Stomach (tissue), 4 donors: ENCODE measurements around the gene SYDE1.

Source experiments
- CTCF ChIP-seq, 7 experiments: fragments of 450-650 bp in 4 of 7; fragments of 200-600 bp in 3 of 7; sonication (generic) in 3 of 7; IDR thresholded peaks; one replicate each; pipeline ENCODE4 v1.5.1; 2016 to 2019; ENCODE audit warnings: antibody characterized with exemption in 7 of 7, control low read depth in 2 of 7, mild to moderate bottlenecking in 1 of 7
- EP300 ChIP-seq: sonication (generic); formaldehyde crosslinking; IDR thresholded peaks from one replicate; pipeline ENCODE4 v1.6.1; 2017; ENCODE audit warnings: antibody characterized with exemption
- POLR2A ChIP-seq, 4 donors: fragments of 450-650 bp; IDR thresholded peaks; one replicate each; pipeline ENCODE4 v1.6.1; 2016; ENCODE audit warnings: antibody characterized with exemption in 4 of 4, control low read depth in 2 of 4, mild to moderate bottlenecking in 1 of 4, moderate library complexity in 1 of 4

- TF ChIP-seq CTCF (IDR thresholded peaks at IDR 0.05) (no peak), POLR2A (IDR thresholded peaks at IDR 0.05) (no peak), EP300 (no peak)
These were observed 31.2 kb downstream of the SYDE1 start for GRCh38 chr19:15138427-15138826.
